OCI-LY7 (cell line): ENCODE data around the gene MAN1C1. TPM values are rescaled to one million over a fixed set of nuclear protein-coding genes. Genes with fewer than 3 reads are reported as not detected.

Experiments
- BruUV-seq: library from RNA; stranded (reverse); fragments of 400-500 nt; replicated peaks from 2 replicates; lab custom pipeline; 2021; lab: Mats Ljungman, UMichigan
- CTCF ChIA-PET: fragments of 300-600 bp; sonication (Branson Sonifier 250); formaldehyde crosslinking; loops from one replicate; lab custom pipeline; 2022; ENCODE audit warnings: antibody characterized with exemption; ENCODE audit not compliant: unreplicated experiment; lab: Charles Lee
- POLR2A ChIA-PET: fragments of 300-600 bp; sonication (Branson Sonifier 250); formaldehyde crosslinking; loops from one replicate; lab custom pipeline; 2022; ENCODE audit warnings: antibody characterized with exemption; lab: Charles Lee
- DNase-seq: peaks from one replicate; pipeline ENCODE4 v3.0.0-alpha.2; 2015; ENCODE audit warnings: low spot score
- H2AFZ ChIP-seq: fragments of 200-600 bp; sonication (generic), shearing (Covaris generic); 2 replicates; pipeline ENCODE4 v1.6.1; 2014; ENCODE audit warnings: mild to moderate bottlenecking, antibody characterized with exemption, low read length, moderate library complexity
- H3K27ac ChIP-seq: fragments of 200-600 bp; sonication (generic); 2 replicates; pipeline ENCODE4 v1.5.1; 2014; ENCODE audit warnings: mixed run types, low read depth, mild to moderate bottlenecking, moderate library complexity, low read length, inconsistent platforms; ENCODE audit not compliant: poor library complexity, severe bottlenecking
- H3K36me3 ChIP-seq: fragments of 200-600 bp; sonication (generic); 2 replicates; pipeline ENCODE4 v1.6.1; 2014; ENCODE audit warnings: mild to moderate bottlenecking, antibody characterized with exemption, low read length, moderate library complexity, mixed read lengths; ENCODE audit not compliant: insufficient read depth
- H3K4me1 ChIP-seq: fragments of 200-600 bp; sonication (generic); 2 replicates; pipeline ENCODE4 v1.5.1; 2014; ENCODE audit warnings: mild to moderate bottlenecking, low read length; ENCODE audit not compliant: insufficient read depth, poor library complexity, severe bottlenecking
- H3K4me2 ChIP-seq: fragments of 200-600 bp; sonication (generic); 2 replicates; pipeline ENCODE4 v1.6.1; 2014; ENCODE audit warnings: mild to moderate bottlenecking, low read length
- H3K4me3 ChIP-seq: fragments of 200-600 bp; sonication (generic); 2 replicates; pipeline ENCODE4 v1.5.1; 2014; ENCODE audit warnings: mild to moderate bottlenecking, low read depth, low read length; ENCODE audit not compliant: poor library complexity, severe bottlenecking
- H3K79me2 ChIP-seq: fragments of 200-600 bp; sonication (generic); 2 replicates; pipeline ENCODE4 v1.6.1; 2016; ENCODE audit warnings: low read depth, mild to moderate bottlenecking, low read length, moderate library complexity, mixed read lengths; ENCODE audit not compliant: insufficient read depth
- H3K9me2 ChIP-seq: fragments of 200-600 bp; sonication (generic); 2 replicates; pipeline ENCODE4 v1.6.1; 2016; ENCODE audit warnings: mild to moderate bottlenecking, low read length, mixed read lengths; ENCODE audit not compliant: insufficient read depth
- H3K9me3 ChIP-seq: fragments of 200-600 bp; sonication (generic); 2 replicates; pipeline ENCODE4 v1.6.1; 2014; ENCODE audit warnings: mild to moderate bottlenecking, mixed run types, low read length, mixed read lengths
- H4K20me1 ChIP-seq: fragments of 200-600 bp; sonication (generic); 2 replicates; pipeline ENCODE4 v1.6.1; 2014; ENCODE audit warnings: mild to moderate bottlenecking, antibody characterized with exemption, low read length, moderate library complexity, mixed read lengths; ENCODE audit not compliant: insufficient read depth
- EZH2phosphoT487 ChIP-seq: fragments of 200-600 bp; sonication (generic); IDR thresholded peaks from 2 replicates; pipeline ENCODE4 v1.6.1; 2018; ENCODE audit warnings: low read depth, borderline replicate concordance, mild to moderate bottlenecking, mixed run types, antibody characterized with exemption, low read length, moderate library complexity, mixed read lengths
- intact Hi-C: fragments of 100-400 bp; cut with micrococcal nuclease; formaldehyde crosslinking; loops from one replicate; pipeline ENCODE4 v1.10.0; 2022; ENCODE audit not compliant: unreplicated experiment
- total RNA-seq, 2 experiments: library from RNA; depleted of rRNA in 1 of 2; stranded (reverse); fragments of >200 nt in 1 of 2; shearing (Covaris generic) in 1 of 2; gene quantifications; 2 replicates each; pipeline ENCODE4 v1.2.3, GENCODE V29; 2014 to 2022
- TF ChIP-seq, protein P1 (sequence below): fragments of 200-600 bp; sonication (generic); conservative IDR thresholded peaks from 2 replicates; pipeline ENCODE4 v1.5.1; 2014; ENCODE audit warnings: mild to moderate bottlenecking, antibody characterized with exemption, low read length, moderate library complexity, mixed read lengths

The MAN1C1 gene
- total RNA-seq, 2 experiments from 2014 or later = 3.0 to 4.9 TPM

GRCh38 chr1:25804964-25805862 is 188.6 kb downstream of the MAN1C1 start:
- Histone ChIP-seq H3K9me2 (no peaks in the 10 kb centered on the region), H3K27ac (no peak overlapping the region), H2AFZ (no peak overlapping the region), H3K36me3 (no peaks in the 10 kb centered on the region), H3K4me1 (peaks cover 31% of the 10 kb centered on the region), H3K79me2 (no peaks in the 10 kb centered on the region), H3K4me2 (no peak overlapping the region), H3K9me3 (no peaks in the 10 kb centered on the region), H3K4me3 (no peak overlapping the region), H4K20me1 (no peaks in the 10 kb centered on the region)
- no TSS peak for BruUV-seq
- CTCF ChIA-PET = no interaction called here
- intact Hi-C loops = no loop called here
- no peak for TF ChIP-seq EZH2phosphoT487
- TF ChIP-seq, protein P1, sequence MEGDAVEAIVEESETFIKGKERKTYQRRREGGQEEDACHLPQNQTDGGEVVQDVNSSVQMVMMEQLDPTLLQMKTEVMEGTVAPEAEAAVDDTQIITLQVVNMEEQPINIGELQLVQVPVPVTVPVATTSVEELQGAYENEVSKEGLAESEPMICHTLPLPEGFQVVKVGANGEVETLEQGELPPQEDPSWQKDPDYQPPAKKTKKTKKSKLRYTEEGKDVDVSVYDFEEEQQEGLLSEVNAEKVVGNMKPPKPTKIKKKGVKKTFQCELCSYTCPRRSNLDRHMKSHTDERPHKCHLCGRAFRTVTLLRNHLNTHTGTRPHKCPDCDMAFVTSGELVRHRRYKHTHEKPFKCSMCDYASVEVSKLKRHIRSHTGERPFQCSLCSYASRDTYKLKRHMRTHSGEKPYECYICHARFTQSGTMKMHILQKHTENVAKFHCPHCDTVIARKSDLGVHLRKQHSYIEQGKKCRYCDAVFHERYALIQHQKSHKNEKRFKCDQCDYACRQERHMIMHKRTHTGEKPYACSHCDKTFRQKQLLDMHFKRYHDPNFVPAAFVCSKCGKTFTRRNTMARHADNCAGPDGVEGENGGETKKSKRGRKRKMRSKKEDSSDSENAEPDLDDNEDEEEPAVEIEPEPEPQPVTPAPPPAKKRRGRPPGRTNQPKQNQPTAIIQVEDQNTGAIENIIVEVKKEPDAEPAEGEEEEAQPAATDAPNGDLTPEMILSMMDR = no peak
- POLR2A ChIA-PET = interaction anchor here (0.6 kb wide), 1 partner anchor 166 kb away, joined by 3 read pairs; no protein-coding TSS in a partner anchor
- no peak for DNase-seq

- ChIA-PET CTCF (no interaction called here), POLR2A (no interaction called here)
- no peak for TF ChIP-seq EZH2phosphoT487
- TF ChIP-seq, protein P1 = no peak
- no peaks in the 10 kb centered on the region for H4K20me1 ChIP-seq
- H2AFZ ChIP-seq = no peak overlapping the region
- H3K4me2 ChIP-seq = no peak overlapping the region
- intact Hi-C loops = no loop called here
- no peaks in the 10 kb centered on the region for H3K79me2 ChIP-seq
- H3K4me1 ChIP-seq = peaks cover 33% of the 10 kb centered on the region
- no TSS peak for BruUV-seq
- no peak overlapping the region for H3K27ac ChIP-seq
- DNase-seq = no peak
- H3K9me2 ChIP-seq = no peaks in the 10 kb centered on the region
- H3K36me3 ChIP-seq = no peaks in the 10 kb centered on the region
- H3K9me3 ChIP-seq = no peaks in the 10 kb centered on the region
- H3K4me3 ChIP-seq = no peak overlapping the region
These were observed 189.3 kb downstream of the MAN1C1 start for GRCh38 chr1:25805863-25806225.

DNA sequence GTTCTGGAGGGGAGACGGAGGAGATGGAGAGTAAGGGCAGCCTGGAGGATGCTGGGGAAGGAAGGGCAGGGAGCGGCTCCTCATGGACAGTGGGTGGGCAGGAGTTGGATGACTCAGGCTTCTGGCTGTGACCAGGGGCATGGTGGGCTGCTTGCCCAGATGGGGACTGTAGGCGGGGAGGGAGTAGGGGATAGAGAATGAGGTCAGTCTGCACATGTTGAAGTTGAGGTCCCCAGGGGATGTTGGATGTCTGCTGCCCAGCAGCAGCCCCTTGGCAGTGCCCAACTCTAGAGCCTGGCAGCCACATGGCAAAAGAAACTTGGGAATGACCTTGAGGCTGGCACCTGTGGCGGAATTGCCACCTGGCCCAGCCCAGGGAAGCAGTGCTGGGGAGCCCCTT is 189.8 kb downstream of the MAN1C1 start:
- ChIA-PET POLR2A (no interaction called here), CTCF (no interaction called here)
- no peak overlapping the region for H3K27ac ChIP-seq
- BruUV-seq = no TSS peak
- H3K9me2 ChIP-seq = no peaks in the 10 kb centered on the region
- DNase-seq = no peak
- intact Hi-C loops = no loop called here
- no peak overlapping the region for H2AFZ ChIP-seq
- H4K20me1 ChIP-seq = no peaks in the 10 kb centered on the region
- H3K79me2 ChIP-seq = no peaks in the 10 kb centered on the region
- no peaks in the 10 kb centered on the region for H3K36me3 ChIP-seq
- no peak overlapping the region for H3K4me3 ChIP-seq
- no peak overlapping the region for H3K4me2 ChIP-seq
- no peak for TF ChIP-seq EZH2phosphoT487
- TF ChIP-seq, protein P1 = no peak
- peaks cover 35% of the 10 kb centered on the region for H3K4me1 ChIP-seq
- H3K9me3 ChIP-seq = no peaks in the 10 kb centered on the region
